NT2/D1 (cell line): ENCODE measurements around the gene CD44.

ENCODE experiments used
- DNase-seq: peaks from one replicate; pipeline ENCODE4 v3.0.0-alpha.2; 2011; ENCODE audit warnings: low read depth, low spot score
- H3K27me3 ChIP-seq: 2 replicates; pipeline ENCODE4 v1.6.0; 2011; ENCODE audit warnings: mild to moderate bottlenecking; ENCODE audit not compliant: insufficient read length, insufficient read depth
- H3K36me3 ChIP-seq: 2 replicates; pipeline ENCODE4 v1.6.1; 2011; ENCODE audit warnings: mild to moderate bottlenecking, low read length, mixed read lengths; ENCODE audit not compliant: insufficient read depth, insufficient read length
- H3K4me1 ChIP-seq: 2 replicates; pipeline ENCODE4 v1.5.1; 2011; ENCODE audit not compliant: insufficient read depth, insufficient read length
- H3K4me3 ChIP-seq: 2 replicates; pipeline ENCODE4 v1.5.1; 2011; ENCODE audit warnings: low read depth; ENCODE audit not compliant: insufficient read length
- H3K9ac ChIP-seq: 2 replicates; pipeline ENCODE4 v1.6.0; 2011; ENCODE audit warnings: low read depth; ENCODE audit not compliant: insufficient read length
- H3K9me3 ChIP-seq: 2 replicates; pipeline ENCODE4 v1.5.1; 2011; ENCODE audit warnings: mild to moderate bottlenecking, low read length; ENCODE audit not compliant: insufficient read depth
- SUZ12 ChIP-seq: IDR thresholded peaks from 2 replicates; pipeline ENCODE4 v1.6.1; 2011; ENCODE audit not compliant: insufficient read length, insufficient read depth; ENCODE audit errors: extremely low read depth
- YY1 ChIP-seq: IDR thresholded peaks from 2 replicates; pipeline ENCODE4 v1.6.1; 2011; ENCODE audit not compliant: insufficient read length, insufficient read depth
- ZNF274 ChIP-seq: IDR thresholded peaks from 2 replicates; pipeline ENCODE4 v1.6.1; 2011; ENCODE audit warnings: mild to moderate bottlenecking, low read depth, low read length

The CD44 gene

DNA sequence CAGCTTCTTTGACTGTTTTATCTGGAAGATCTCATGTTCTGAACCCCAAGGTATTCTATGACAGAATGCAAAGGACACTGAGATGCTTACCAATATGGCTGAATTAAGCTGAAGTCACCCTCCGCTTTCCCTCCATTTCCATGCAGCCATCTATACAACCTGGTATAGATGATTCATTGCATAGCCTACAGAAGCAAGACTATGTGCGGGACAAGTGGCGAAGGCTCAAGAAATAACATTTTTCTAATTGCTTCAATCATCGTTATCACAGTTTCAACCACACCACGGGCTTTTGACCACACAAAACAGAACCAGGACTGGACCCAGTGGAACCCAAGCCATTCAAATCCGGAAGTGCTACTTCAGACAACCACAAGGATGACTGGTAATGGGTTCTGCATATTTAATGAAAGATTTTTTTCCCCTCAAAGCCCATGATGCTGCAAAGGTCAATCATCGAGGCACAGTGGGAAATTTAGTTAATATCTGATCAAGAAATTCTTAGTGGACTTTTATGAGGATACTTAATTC, 61.9 kb downstream of the CD44 start:
- DNase-seq: no peak
- H3K9ac ChIP-seq: no peak overlapping the region
- H3K4me3 ChIP-seq: no peak overlapping the region
- H3K4me1 ChIP-seq: no peaks in the 10 kb centered on the region
- TF ChIP-seq ZNF274 (no peak), SUZ12 (no peak), YY1 (no peak)
- no peaks in the 10 kb centered on the region for H3K9me3 ChIP-seq
- H3K36me3 ChIP-seq: peaks cover 50% of the 10 kb centered on the region
- no peaks in the 10 kb centered on the region for H3K27me3 ChIP-seq

DNA sequence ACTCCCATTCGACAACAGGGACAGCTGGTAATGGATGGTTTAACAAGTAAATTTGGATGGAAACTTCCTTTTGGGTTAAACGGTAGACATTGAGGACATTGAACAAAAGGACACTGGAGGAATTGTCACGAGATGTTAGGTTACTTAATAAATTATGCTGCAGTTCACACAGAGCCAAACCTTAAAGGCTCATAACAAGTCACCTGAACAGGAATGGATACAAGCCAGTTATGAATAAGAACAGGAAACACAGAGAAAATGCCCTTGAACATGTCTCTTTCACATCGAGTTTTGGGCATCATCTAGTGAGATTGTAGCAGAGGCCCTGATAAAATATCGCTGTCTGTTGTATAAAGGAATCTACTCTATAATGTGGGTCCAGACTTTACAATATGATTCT, 65.6 kb downstream of the CD44 start:
- TF ChIP-seq YY1: no peak
- no peak for TF ChIP-seq SUZ12
- TF ChIP-seq ZNF274: no peak
- H3K4me3 ChIP-seq: no peak overlapping the region
- H3K9ac ChIP-seq: no peak overlapping the region
- peaks cover 6% of the 10 kb centered on the region; the same call in 1 of the 2 replicates for H3K9me3 ChIP-seq
- H3K4me1 ChIP-seq: no peaks in the 10 kb centered on the region
- H3K36me3 ChIP-seq: peaks cover 37% of the 10 kb centered on the region
- H3K27me3 ChIP-seq: no peaks in the 10 kb centered on the region
- DNase-seq: no peak

DNA sequence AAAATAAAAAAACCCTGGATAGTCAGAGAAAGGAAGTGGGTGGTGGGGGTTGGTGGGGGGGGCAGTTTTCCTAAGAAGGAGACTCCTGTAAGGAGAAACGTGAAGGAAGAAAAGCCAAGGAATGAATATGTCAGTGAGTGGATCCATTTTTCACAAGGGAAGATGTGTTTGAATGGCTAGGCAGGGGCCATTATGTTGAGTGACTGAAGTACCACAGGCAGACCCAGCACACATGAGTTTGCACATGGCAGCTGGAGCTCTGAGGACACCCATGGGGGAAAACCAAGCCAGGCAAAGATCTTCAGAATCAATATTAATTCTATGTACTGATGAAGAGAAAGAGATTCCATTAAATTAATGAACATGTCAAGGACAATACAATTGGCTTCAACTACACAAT, 67.6 kb downstream of the CD44 start:
- Histone ChIP-seq H3K9me3 (peaks cover 16% of the 10 kb centered on the region; the same call in 1 of the 2 replicates), H3K36me3 (peaks cover 30% of the 10 kb centered on the region)

DNA sequence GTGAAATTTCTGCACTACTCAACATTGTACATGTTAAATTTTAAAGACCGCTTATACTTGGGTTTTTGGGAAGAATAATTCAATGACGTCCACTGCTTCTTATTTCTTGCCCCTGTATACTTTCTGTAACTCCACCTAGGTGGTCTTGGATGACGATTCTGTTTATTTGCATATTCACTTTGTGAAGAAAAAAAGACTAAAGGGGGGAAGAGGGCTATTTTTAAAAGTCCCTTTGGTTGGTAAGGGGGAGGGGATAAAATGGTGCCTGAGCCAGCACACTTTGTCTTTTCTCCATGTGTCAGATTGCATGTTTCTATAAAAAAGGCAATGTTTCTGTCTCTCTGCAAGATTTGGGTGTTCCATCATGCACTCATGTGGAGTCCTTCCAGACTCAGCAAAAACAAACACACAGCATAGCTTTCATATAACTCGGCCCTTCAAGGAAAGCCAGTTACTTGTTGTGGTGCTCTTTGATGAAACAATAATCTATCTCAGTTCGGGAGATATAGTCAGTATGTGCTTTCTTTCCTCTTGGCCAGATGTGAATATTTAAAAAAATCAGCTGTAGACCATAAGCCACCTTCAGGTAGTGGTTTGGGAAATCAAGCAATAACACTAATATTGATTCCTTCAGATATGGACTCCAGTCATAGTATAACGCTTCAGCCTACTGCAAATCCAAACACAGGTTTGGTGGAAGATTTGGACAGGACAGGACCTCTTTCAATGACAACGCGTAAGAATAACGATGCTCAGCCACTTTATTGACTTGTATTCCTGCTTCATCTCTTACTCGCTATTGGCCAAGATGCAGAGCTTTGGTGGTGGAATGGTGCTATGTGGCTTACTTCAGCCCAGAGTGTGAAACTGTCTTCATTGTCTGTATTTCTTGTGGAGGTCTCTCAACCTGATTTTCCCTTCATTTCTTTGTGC, 68.8 kb downstream of the CD44 start:
- H3K36me3 ChIP-seq: peaks cover 29% of the 10 kb centered on the region
- H3K4me3 ChIP-seq: no peak overlapping the region
- peaks cover 16% of the 10 kb centered on the region; the same call in 1 of the 2 replicates for H3K9me3 ChIP-seq
- no peak overlapping the region for H3K9ac ChIP-seq
- TF ChIP-seq ZNF274: no peak
- TF ChIP-seq SUZ12: no peak
- TF ChIP-seq YY1: no peak
- DNase-seq: no peak
- H3K4me1 ChIP-seq: no peaks in the 10 kb centered on the region
- H3K27me3 ChIP-seq: no peaks in the 10 kb centered on the region

More for the DNA sequence above, 67.6 kb downstream of the CD44 start:
- H3K4me1 ChIP-seq: no peaks in the 10 kb centered on the region
- DNase-seq: no peak
- no peak overlapping the region for H3K9ac ChIP-seq
- TF ChIP-seq SUZ12: no peak
- no peak for TF ChIP-seq YY1
- TF ChIP-seq ZNF274: no peak
- H3K4me3 ChIP-seq: no peak overlapping the region
- H3K27me3 ChIP-seq: no peaks in the 10 kb centered on the region

- Histone ChIP-seq H3K9me3 (peaks cover 16% of the 10 kb centered on the region; the same call in 1 of the 2 replicates), H3K4me1 (no peaks in the 10 kb centered on the region), H3K36me3 (peaks cover 27% of the 10 kb centered on the region), H3K9ac (no peak overlapping the region), H3K4me3 (no peak overlapping the region), H3K27me3 (no peaks in the 10 kb centered on the region)
- TF ChIP-seq ZNF274 (no peak), YY1 (no peak), SUZ12 (no peak)
- no peak for DNase-seq
These were observed 69.8 kb downstream of the CD44 start for GRCh38 chr11:35208795-35209194.

DNA sequence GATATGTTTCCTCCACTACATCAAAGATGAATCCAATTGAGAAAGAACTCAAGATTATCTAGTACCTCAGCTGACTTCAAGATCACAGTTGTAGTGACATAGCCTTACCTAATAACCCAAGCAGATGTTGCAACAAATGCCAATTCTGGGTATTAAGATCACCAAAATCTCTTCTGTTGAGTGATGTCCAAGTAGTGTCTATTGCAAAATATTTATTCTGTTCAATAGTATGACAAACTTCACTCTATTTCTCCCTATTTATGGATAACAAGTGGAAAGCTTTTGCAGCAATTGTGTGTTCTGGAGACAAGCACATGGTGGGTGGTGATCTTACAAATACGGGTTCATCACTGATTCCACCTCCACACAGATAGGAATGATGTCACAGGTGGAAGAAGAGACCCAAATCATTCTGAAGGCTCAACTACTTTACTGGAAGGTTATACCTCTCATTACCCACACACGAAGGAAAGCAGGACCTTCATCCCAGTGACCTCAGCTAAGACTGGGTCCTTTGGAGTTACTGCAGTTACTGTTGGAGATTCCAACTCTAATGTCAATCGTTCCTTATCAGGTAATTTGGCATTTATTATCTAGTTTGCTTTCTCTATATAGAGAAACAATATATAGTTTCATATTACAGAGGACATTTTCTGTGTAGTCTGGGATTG, 72.0 kb downstream of the CD44 start:
- no peak for DNase-seq

GRCh38 chr11:35211952-35212351, 73.0 kb downstream of the CD44 start:
- H3K4me1 ChIP-seq: peaks cover 3% of the 10 kb centered on the region

More for the DNA sequence above, 72.0 kb downstream of the CD44 start:
- peaks cover 10% of the 10 kb centered on the region for H3K36me3 ChIP-seq
- TF ChIP-seq ZNF274 (no peak), SUZ12 (no peak), YY1 (no peak)
- no peaks in the 10 kb centered on the region for H3K4me1 ChIP-seq
- no peak overlapping the region for H3K4me3 ChIP-seq
- no peak overlapping the region for H3K9ac ChIP-seq
- no peaks in the 10 kb centered on the region for H3K27me3 ChIP-seq
- peaks cover 16% of the 10 kb centered on the region; the same call in 1 of the 2 replicates for H3K9me3 ChIP-seq

More at GRCh38 chr11:35211952-35212351, 73.0 kb downstream of the CD44 start:
- no peak for DNase-seq
- H3K36me3 ChIP-seq: peaks cover 18% of the 10 kb centered on the region
- H3K27me3 ChIP-seq: no peaks in the 10 kb centered on the region
- H3K4me3 ChIP-seq: no peak overlapping the region
- H3K9me3 ChIP-seq: peaks cover 16% of the 10 kb centered on the region; the same call in 1 of the 2 replicates
- no peak overlapping the region for H3K9ac ChIP-seq
- TF ChIP-seq ZNF274 (no peak), YY1 (no peak), SUZ12 (no peak)
